IMR-90 (cell line): ENCODE data around the gene COX6B1.

ENCODE experiments used
- FOS ChIP-seq: fragments of 150-350 bp; IDR thresholded peaks from 2 replicates; pipeline ENCODE4 v1.6.1; 2016; ENCODE audit warnings: low read depth, low read length
- MAZ ChIP-seq: IDR thresholded peaks from 2 replicates; pipeline ENCODE4 v1.6.1; 2012; ENCODE audit warnings: low read depth, mild to moderate bottlenecking, low read length, improper control_type of control experiment, moderate library complexity, borderline replicate concordance
- NFE2L2 ChIP-seq: fragments of 150-350 bp; IDR thresholded peaks from 2 replicates; pipeline ENCODE4 v1.6.1; 2016; ENCODE audit warnings: low read depth, mild to moderate bottlenecking, low read length
- POLR2A ChIP-seq: IDR thresholded peaks from 2 replicates; pipeline ENCODE4 v1.6.1; 2012; ENCODE audit warnings: mild to moderate bottlenecking, low read depth, low read length
- RAD21 ChIP-seq: IDR thresholded peaks from 2 replicates; pipeline ENCODE4 v1.6.1; 2012; ENCODE audit warnings: low read length, improper control_type of control experiment
- SMC3 ChIP-seq: fragments of 150-350 bp; IDR thresholded peaks from 2 replicates; pipeline ENCODE4 v1.6.1; 2016; ENCODE audit warnings: low read depth, mild to moderate bottlenecking, antibody characterized with exemption, low read length, moderate library complexity
- USF2 ChIP-seq: fragments of 150-350 bp; IDR thresholded peaks from 2 replicates; pipeline ENCODE4 v1.6.1; 2017; ENCODE audit warnings: mild to moderate bottlenecking, antibody characterized with exemption, low read length, low read depth
- TF ChIP-seq, protein P1 (sequence below): conservative IDR thresholded peaks from 2 replicates; pipeline ENCODE4 v1.5.1; 2012; ENCODE audit warnings: mild to moderate bottlenecking, low read depth, low read length, improper control_type of control experiment

- TF ChIP-seq RAD21 (no peak), POLR2A (no peak), FOS (no peak), MAZ (no peak), USF2 (no peak), SMC3 (no peak), NFE2L2 (no peak)
- TF ChIP-seq, protein P1, sequence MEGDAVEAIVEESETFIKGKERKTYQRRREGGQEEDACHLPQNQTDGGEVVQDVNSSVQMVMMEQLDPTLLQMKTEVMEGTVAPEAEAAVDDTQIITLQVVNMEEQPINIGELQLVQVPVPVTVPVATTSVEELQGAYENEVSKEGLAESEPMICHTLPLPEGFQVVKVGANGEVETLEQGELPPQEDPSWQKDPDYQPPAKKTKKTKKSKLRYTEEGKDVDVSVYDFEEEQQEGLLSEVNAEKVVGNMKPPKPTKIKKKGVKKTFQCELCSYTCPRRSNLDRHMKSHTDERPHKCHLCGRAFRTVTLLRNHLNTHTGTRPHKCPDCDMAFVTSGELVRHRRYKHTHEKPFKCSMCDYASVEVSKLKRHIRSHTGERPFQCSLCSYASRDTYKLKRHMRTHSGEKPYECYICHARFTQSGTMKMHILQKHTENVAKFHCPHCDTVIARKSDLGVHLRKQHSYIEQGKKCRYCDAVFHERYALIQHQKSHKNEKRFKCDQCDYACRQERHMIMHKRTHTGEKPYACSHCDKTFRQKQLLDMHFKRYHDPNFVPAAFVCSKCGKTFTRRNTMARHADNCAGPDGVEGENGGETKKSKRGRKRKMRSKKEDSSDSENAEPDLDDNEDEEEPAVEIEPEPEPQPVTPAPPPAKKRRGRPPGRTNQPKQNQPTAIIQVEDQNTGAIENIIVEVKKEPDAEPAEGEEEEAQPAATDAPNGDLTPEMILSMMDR = no peak
Measured at GRCh38 chr19:35657904-35658700, 10.0 kb downstream of the COX6B1 start.
